Endothelial cell (in vitro differentiated cells): ENCODE measurements around the gene SPP2. TPM values are rescaled to one million over a fixed set of nuclear protein-coding genes. Genes with fewer than 3 reads are reported as not detected.

Experiments used
- DNase-seq: peaks from one replicate; pipeline ENCODE4 v3.0.0; 2021; ENCODE audit warnings: low spot score
- H3K27ac Mint-ChIP-seq: one replicate; pipeline ENCODE4 v1.8.0; 2021; ENCODE audit warnings: mixed read lengths, inconsistent platforms; ENCODE audit not compliant: unreplicated experiment
- H3K27me3 Mint-ChIP-seq: one replicate; pipeline ENCODE4 v1.8.0; 2021; ENCODE audit warnings: mild to moderate bottlenecking, moderate library complexity, mixed read lengths, inconsistent platforms; ENCODE audit not compliant: unreplicated experiment
- H3K36me3 Mint-ChIP-seq: one replicate; pipeline ENCODE4 v1.8.0; 2021; ENCODE audit warnings: mild to moderate bottlenecking, low read depth, mixed read lengths, inconsistent platforms; ENCODE audit not compliant: unreplicated experiment
- H3K4me1 Mint-ChIP-seq: one replicate; pipeline ENCODE4 v1.8.0; 2021; ENCODE audit warnings: mild to moderate bottlenecking, mixed read lengths, inconsistent platforms; ENCODE audit not compliant: unreplicated experiment
- H3K4me3 Mint-ChIP-seq: one replicate; pipeline ENCODE4 v1.8.0; 2021; ENCODE audit warnings: mild to moderate bottlenecking, mixed read lengths, inconsistent platforms; ENCODE audit not compliant: unreplicated experiment
- H3K9me3 Mint-ChIP-seq: one replicate; pipeline ENCODE4 v1.8.0; 2021; ENCODE audit warnings: mixed read lengths, inconsistent platforms; ENCODE audit not compliant: unreplicated experiment
- total RNA-seq: library from RNA; stranded (reverse); fragmentation: NEBNext Ultra II Directional; extraction: Animal tissue kit (Norgen Biotek cat#: 25700); gene quantifications from one replicate; pipeline ENCODE4 v1.2.1, GENCODE V29; 2021; ENCODE audit not compliant: unreplicated experiment
- TF ChIP-seq, protein P1 (sequence below): fragments of 200-600 bp; sonication (generic); IDR thresholded peaks from one replicate; pipeline ENCODE4 v1.5.0; 2021; ENCODE audit warnings: antibody characterized with exemption; ENCODE audit not compliant: unreplicated experiment

SPP2 gene
- total RNA-seq, 1 donor from 2014 or later, result not detected

DNA sequence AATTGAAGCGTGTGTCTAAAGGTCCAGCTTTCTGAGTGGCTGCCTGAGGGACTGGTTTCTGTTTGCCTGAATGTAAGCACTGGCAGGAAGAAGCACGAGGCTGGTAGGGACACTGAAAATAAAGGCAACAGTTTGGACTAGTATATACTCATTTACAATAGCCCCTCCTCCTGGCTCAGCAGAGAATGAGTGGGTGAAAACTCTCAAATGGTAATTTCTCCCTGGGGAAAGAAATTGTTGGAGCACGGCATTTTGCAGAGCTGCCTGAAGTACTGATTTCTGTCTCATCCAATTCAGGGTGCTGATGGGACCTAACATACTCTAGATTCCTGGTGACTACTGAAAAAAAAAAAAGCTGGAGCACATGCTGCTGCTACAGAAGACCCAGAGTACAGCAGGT is 17.3 kb upstream of the SPP2 start:
- Mint-ChIP-seq H3K4me1 (peaks cover 3% of the 10 kb centered on the region), H3K9me3 (no peaks in the 10 kb centered on the region), H3K27ac (no peak overlapping the region), H3K4me3 (no peak overlapping the region), H3K36me3 (no peaks in the 10 kb centered on the region), H3K27me3 (peaks cover 3% of the 10 kb centered on the region)
- TF ChIP-seq, protein P1, sequence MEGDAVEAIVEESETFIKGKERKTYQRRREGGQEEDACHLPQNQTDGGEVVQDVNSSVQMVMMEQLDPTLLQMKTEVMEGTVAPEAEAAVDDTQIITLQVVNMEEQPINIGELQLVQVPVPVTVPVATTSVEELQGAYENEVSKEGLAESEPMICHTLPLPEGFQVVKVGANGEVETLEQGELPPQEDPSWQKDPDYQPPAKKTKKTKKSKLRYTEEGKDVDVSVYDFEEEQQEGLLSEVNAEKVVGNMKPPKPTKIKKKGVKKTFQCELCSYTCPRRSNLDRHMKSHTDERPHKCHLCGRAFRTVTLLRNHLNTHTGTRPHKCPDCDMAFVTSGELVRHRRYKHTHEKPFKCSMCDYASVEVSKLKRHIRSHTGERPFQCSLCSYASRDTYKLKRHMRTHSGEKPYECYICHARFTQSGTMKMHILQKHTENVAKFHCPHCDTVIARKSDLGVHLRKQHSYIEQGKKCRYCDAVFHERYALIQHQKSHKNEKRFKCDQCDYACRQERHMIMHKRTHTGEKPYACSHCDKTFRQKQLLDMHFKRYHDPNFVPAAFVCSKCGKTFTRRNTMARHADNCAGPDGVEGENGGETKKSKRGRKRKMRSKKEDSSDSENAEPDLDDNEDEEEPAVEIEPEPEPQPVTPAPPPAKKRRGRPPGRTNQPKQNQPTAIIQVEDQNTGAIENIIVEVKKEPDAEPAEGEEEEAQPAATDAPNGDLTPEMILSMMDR, result no peak
- no peak for DNase-seq

DNA sequence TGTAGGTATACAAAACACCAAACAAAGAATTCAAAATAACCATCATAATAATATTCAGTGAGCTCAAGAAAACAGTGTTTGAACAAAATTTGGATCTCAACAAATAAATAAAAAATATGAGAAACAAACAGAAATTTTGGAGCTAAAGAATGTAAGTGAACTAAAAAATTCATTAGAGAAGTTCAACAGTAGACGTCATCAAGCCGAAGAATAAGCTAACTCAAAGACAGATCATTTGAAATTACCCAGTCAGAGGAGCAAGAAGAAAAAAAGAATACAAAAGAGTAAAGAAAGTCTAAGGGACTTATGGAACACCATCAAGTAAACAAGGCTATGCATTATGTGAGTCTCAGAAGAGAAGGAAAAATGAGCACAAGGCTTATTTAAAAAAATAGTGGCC is 16.6 kb upstream of the SPP2 start:
- no peak for DNase-seq
- no peaks in the 10 kb centered on the region for H3K36me3 Mint-ChIP-seq

DNA sequence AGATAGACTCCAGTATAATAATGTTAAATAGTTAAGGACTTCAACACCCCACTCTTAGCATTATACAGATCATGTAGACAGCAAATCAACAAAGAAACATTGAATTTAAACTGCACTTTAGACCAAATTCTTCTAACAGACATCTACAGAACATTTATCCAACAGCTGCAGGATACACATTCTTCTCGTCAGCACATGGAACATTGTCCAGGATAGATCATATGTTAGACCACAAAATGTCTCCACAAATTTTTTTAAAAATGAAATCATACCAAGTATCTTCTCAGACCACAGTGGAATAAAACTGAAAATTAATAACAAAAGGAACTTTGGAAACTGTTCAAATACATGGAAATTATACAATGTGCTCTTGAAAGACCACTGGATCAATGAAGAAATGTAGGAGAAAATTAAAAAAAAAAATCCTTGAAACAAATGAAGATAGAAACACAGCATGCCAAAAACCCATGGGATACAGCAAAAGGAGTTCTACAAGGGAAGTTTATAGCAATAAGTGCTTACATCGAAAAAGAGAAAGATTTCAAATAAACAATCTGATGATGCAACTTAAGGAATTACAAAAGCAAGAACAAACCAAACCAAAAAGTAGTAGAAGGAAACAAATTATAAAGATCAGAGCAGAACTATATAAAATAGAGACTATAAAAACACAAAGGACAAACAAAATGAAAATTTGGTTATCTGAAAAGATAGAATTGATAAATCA is 12.3 kb upstream of the SPP2 start:
- Mint-ChIP-seq H3K36me3 (no peaks in the 10 kb centered on the region), H3K27ac (no peak overlapping the region), H3K4me3 (no peak overlapping the region), H3K9me3 (no peaks in the 10 kb centered on the region), H3K27me3 (no peaks in the 10 kb centered on the region), H3K4me1 (no peaks in the 10 kb centered on the region)
- DNase-seq, result no peak
- TF ChIP-seq, protein P1, result no peak

More for the DNA sequence above, 16.6 kb upstream of the SPP2 start:
- H3K4me3 Mint-ChIP-seq, result no peak overlapping the region
- no peaks in the 10 kb centered on the region for H3K4me1 Mint-ChIP-seq
- H3K27me3 Mint-ChIP-seq, result peaks cover 3% of the 10 kb centered on the region
- H3K9me3 Mint-ChIP-seq, result no peaks in the 10 kb centered on the region
- H3K27ac Mint-ChIP-seq, result no peak overlapping the region
- TF ChIP-seq, protein P1, result no peak

DNA sequence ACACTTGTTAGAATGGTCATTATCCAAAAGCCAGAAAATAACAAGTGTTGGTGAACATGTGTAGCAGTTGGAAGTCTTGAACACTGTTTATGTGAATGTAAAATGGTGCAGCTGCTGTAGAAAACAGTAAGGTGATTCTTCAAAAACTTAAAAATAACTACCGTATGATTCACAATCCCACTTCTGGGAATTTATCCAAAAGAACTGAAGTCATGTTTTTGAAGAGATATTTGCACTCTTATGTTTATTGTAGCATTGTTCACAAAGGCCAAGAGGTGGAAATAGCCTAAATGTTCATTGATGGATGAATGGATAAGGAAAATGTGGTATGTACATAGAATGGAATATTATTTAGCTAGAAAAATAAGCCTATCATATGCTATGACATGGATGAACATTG is 6.3 kb upstream of the SPP2 start:
- Mint-ChIP-seq H3K4me3 (no peak overlapping the region), H3K4me1 (no peaks in the 10 kb centered on the region), H3K27ac (no peak overlapping the region), H3K9me3 (no peaks in the 10 kb centered on the region), H3K36me3 (no peaks in the 10 kb centered on the region), H3K27me3 (no peaks in the 10 kb centered on the region)
- DNase-seq, result no peak
- TF ChIP-seq, protein P1, result no peak

DNA sequence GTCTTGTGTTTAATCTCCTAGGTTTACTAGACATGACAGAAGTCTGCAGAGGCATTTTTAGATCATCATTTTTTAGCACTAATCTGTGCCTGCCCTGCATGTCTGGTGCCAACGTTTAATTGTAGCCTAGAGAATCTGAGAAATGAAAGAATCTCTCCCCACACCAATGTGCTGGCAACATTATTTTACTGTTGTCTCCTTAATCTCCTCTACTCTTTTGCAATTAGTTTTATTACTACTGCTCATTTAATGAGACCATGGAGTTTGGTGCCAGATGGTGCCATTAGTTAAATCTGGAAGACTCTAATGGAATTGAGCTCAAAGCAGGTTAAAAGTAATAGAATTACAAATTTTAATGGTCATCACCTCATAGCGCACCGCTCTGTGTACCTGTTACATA is 4.0 kb upstream of the SPP2 start:
- Mint-ChIP-seq H3K9me3 (no peaks in the 10 kb centered on the region), H3K36me3 (no peaks in the 10 kb centered on the region), H3K4me3 (no peak overlapping the region), H3K27me3 (no peaks in the 10 kb centered on the region), H3K4me1 (no peaks in the 10 kb centered on the region), H3K27ac (no peak overlapping the region)
- TF ChIP-seq, protein P1, result no peak
- DNase-seq, result no peak
